ENCODE measurements around the gene NAGLU. TPM values are rescaled to one million over a fixed set of nuclear protein-coding genes. Genes with fewer than 3 reads are reported as not detected.

Gene NAGLU
- polyA plus RNA-seq, 1 of the 3 experiments (the other 2 are of a cell fraction) = 33.9 TPM

DNA sequence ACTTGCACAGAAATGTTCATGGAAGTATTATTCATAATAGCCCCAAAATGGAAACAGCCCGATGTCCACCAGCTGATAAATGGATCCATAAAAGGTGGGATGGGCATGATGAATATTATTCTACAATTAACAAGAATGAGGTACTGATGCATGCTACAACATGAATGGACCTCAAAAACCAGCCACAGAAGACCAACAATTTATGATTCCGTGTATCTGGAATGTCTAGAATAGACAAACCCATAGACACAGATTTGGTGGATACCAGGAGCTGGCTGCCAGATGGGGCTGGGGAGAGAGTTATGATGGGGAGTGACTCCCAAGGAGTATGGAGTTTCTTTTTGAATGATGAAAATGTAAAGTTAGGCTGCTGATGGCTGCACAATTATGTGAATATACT lies 10.8 kb upstream of the NAGLU start:
- Histone ChIP-seq H2AFZ (ENCODE audit: low read depth) (no peak overlapping the region), H3K9me3 (no peaks in the 10 kb centered on the region), H3K4me2 (no peak overlapping the region), H3K79me2 (ENCODE audit: insufficient read depth) (peaks cover 16% of the 10 kb centered on the region), H3K4me1 (ENCODE audit: control insufficient read depth in 1 of 2, insufficient read depth in 2 of 2, low read depth in 1 of 2, low read length in 1 of 2) (peaks cover 15 to 34% of the 10 kb centered on the region in 2 experiments; a peak in 3 of 4 replicates), H3K36me3 (replicated peaks in 1 of 2; ENCODE audit: control insufficient read depth in 1 of 2, insufficient read depth in 2 of 2, low read length in 1 of 2) (no peaks in the 10 kb centered on the region), H3K4me3 (ENCODE audit: low read depth in 2 of 2, low read length in 1 of 2) (no peak overlapping the region), H3K9ac (no peak overlapping the region), H4K20me1 (ENCODE audit: insufficient read depth) (no peaks in the 10 kb centered on the region), H3K27ac (ENCODE audit: low read depth in 2 of 2, low read length in 1 of 2) (peak overlapping the region in 1 of 2 experiments; percentile 100; a peak in 2 of 4 replicates), H3K27me3 (ENCODE audit: insufficient read depth) (no peaks in the 10 kb centered on the region), H3F3A (replicated peaks; ENCODE audit: insufficient read depth) (peaks cover 45% of the 10 kb centered on the region), H3K9me2 (no peaks in the 10 kb centered on the region)
- DNase-seq = no peak
- ChIA-PET CTCF (interaction anchor here (1.0 to 1.2 kb wide), 2 partner anchors 45 to 97 kb away, joined by 3 read pairs; no protein-coding TSS in a partner anchor), POLR2A (no interaction called here)
- TF ChIP-seq, protein P1, sequence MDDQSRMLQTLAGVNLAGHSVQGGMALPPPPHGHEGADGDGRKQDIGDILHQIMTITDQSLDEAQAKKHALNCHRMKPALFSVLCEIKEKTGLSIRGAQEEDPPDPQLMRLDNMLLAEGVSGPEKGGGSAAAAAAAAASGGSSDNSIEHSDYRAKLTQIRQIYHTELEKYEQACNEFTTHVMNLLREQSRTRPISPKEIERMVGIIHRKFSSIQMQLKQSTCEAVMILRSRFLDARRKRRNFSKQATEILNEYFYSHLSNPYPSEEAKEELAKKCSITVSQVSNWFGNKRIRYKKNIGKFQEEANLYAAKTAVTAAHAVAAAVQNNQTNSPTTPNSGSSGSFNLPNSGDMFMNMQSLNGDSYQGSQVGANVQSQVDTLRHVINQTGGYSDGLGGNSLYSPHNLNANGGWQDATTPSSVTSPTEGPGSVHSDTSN (IDR thresholded peaks at IDR 0.05) = 0 out of 2 replicates have a peak, but pooled peaks have one; percentile 8
- TF ChIP-seq, protein P2, sequence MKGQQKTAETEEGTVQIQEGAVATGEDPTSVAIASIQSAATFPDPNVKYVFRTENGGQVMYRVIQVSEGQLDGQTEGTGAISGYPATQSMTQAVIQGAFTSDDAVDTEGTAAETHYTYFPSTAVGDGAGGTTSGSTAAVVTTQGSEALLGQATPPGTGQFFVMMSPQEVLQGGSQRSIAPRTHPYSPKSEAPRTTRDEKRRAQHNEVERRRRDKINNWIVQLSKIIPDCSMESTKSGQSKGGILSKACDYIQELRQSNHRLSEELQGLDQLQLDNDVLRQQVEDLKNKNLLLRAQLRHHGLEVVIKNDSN (IDR thresholded peaks at IDR 0.05; ENCODE audit: borderline replicate concordance, low read depth) = no peak
- TF ChIP-seq MXI1 (IDR thresholded peaks at IDR 0.05; ENCODE audit: low read depth, low read length) = no peak
- TF ChIP-seq, protein P3, sequence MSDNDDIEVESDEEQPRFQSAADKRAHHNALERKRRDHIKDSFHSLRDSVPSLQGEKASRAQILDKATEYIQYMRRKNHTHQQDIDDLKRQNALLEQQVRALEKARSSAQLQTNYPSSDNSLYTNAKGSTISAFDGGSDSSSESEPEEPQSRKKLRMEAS (IDR thresholded peaks at IDR 0.05; ENCODE audit: low read depth) = no peak
- TF ChIP-seq FOXJ3 (CRISPR knock-in tag; IDR thresholded peaks at IDR 0.05) = no peak
- TF ChIP-seq RAD21 (IDR thresholded peaks at IDR 0.05; ENCODE audit: low read length) = no peak
- no peak for TF ChIP-seq GABPA (IDR thresholded peaks at IDR 0.05; ENCODE audit: low read depth)
- TF ChIP-seq, protein P4, sequence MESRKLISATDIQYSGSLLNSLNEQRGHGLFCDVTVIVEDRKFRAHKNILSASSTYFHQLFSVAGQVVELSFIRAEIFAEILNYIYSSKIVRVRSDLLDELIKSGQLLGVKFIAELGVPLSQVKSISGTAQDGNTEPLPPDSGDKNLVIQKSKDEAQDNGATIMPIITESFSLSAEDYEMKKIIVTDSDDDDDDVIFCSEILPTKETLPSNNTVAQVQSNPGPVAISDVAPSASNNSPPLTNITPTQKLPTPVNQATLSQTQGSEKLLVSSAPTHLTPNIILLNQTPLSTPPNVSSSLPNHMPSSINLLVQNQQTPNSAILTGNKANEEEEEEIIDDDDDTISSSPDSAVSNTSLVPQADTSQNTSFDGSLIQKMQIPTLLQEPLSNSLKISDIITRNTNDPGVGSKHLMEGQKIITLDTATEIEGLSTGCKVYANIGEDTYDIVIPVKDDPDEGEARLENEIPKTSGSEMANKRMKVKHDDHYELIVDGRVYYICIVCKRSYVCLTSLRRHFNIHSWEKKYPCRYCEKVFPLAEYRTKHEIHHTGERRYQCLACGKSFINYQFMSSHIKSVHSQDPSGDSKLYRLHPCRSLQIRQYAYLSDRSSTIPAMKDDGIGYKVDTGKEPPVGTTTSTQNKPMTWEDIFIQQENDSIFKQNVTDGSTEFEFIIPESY (IDR thresholded peaks at IDR 0.05; ENCODE audit: borderline replicate concordance, low read depth) = no peak
- TF ChIP-seq RFX5 (IDR thresholded peaks at IDR 0.05; ENCODE audit: low read length) = no peak
- TF ChIP-seq TAF1 (IDR thresholded peaks at IDR 0.05; ENCODE audit: borderline replicate concordance, low read depth, low read length) = no peak
- TF ChIP-seq TCF12 (IDR thresholded peaks at IDR 0.05) = peak; percentile 68
- no peak for TF ChIP-seq ELF1 (IDR thresholded peaks at IDR 0.05)
- no peak for TF ChIP-seq RCOR1 (IDR thresholded peaks at IDR 0.05; ENCODE audit: low read length)
- TF ChIP-seq NFIC (IDR thresholded peaks at IDR 0.05; ENCODE audit: borderline replicate concordance) = peak; percentile 33; the same call in 1 of the 2 replicates
- no peak for TF ChIP-seq FOXM1 (IDR thresholded peaks at IDR 0.05; ENCODE audit: low read depth)
- no peak for TF ChIP-seq POLR2AphosphoS5 (IDR thresholded peaks at IDR 0.05; ENCODE audit: low read depth, low read length)
- TF ChIP-seq, protein P5, sequence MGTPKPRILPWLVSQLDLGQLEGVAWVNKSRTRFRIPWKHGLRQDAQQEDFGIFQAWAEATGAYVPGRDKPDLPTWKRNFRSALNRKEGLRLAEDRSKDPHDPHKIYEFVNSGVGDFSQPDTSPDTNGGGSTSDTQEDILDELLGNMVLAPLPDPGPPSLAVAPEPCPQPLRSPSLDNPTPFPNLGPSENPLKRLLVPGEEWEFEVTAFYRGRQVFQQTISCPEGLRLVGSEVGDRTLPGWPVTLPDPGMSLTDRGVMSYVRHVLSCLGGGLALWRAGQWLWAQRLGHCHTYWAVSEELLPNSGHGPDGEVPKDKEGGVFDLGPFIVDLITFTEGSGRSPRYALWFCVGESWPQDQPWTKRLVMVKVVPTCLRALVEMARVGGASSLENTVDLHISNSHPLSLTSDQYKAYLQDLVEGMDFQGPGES (IDR thresholded peaks at IDR 0.05; ENCODE audit: low read depth, low read length) = no peak
- no peak for TF ChIP-seq GATA2 (CRISPR knock-in tag; IDR thresholded peaks at IDR 0.05)
- no peak; the same call in 1 of the 2 replicates for TF ChIP-seq JUND (IDR thresholded peaks at IDR 0.05)
- TF ChIP-seq, protein P6, sequence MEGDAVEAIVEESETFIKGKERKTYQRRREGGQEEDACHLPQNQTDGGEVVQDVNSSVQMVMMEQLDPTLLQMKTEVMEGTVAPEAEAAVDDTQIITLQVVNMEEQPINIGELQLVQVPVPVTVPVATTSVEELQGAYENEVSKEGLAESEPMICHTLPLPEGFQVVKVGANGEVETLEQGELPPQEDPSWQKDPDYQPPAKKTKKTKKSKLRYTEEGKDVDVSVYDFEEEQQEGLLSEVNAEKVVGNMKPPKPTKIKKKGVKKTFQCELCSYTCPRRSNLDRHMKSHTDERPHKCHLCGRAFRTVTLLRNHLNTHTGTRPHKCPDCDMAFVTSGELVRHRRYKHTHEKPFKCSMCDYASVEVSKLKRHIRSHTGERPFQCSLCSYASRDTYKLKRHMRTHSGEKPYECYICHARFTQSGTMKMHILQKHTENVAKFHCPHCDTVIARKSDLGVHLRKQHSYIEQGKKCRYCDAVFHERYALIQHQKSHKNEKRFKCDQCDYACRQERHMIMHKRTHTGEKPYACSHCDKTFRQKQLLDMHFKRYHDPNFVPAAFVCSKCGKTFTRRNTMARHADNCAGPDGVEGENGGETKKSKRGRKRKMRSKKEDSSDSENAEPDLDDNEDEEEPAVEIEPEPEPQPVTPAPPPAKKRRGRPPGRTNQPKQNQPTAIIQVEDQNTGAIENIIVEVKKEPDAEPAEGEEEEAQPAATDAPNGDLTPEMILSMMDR (IDR thresholded peaks at IDR 0.05) = no peak
- WGBS (ENCODE audit: low lambda C conversion rate) = 36% methylated on average over 2 of the region's 2 CpGs
